DLD1 (cell line): ENCODE measurements around the gene RDH12.
"Not testable (repeated sequence)": the region's sequence is repeated elsewhere in the genome, so short reads cannot be mapped to it uniquely, and the experiment has no call there.

Experiments
- in situ Hi-C: cut with HindIII; loops from 2 replicates; pipeline ENCODE4 v1.10.0; 2017; ENCODE audit warnings: low sequenced_read_pairs

The RDH12 gene

DNA sequence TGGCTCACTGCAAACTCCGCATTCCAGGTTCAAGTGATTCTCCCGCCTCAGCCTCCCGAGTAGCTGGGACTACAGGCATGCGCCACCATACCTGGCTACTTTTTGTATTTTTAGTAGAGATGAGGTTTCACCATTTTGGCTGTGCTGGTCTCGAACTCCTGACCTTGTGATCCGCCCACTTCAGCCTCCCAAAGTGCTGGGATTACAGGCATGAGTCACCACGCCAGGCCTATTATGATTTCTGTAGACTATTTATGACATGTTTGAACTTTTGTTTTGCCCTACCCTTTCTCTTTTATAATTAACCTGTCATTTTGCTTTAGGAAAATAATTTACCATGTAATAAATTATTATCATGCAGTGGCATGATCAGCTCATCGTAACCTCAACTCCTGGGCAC, at the start of gene RDH12:
Gene RDH12, plus strand, starts transcription at position 395 of the 400 bp plus-strand sequence. CDS start 20,757 bp downstream, outside the sequence.
- in situ Hi-C loops: not testable (repeated sequence)

DNA sequence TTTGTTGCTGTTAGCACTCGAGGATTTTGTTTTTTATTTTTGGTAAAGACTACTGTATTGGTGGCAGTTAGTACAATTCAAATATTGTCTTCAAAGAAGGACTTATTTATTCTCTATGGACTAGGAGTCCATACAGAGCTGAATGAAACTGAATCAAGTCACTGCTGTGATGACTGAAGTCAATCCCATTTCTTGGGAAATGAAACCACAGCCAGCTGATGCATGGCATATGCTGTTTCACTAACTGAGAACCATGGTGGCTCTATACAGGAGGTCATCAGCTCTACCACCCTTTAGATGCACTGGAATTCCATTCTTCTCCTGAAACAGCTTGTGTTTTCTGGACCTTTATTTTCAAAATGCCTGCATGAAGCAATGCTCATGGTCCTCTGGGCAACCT, 49.5 kb upstream of the RDH12 start:
- in situ Hi-C loops: no loop called here

DNA sequence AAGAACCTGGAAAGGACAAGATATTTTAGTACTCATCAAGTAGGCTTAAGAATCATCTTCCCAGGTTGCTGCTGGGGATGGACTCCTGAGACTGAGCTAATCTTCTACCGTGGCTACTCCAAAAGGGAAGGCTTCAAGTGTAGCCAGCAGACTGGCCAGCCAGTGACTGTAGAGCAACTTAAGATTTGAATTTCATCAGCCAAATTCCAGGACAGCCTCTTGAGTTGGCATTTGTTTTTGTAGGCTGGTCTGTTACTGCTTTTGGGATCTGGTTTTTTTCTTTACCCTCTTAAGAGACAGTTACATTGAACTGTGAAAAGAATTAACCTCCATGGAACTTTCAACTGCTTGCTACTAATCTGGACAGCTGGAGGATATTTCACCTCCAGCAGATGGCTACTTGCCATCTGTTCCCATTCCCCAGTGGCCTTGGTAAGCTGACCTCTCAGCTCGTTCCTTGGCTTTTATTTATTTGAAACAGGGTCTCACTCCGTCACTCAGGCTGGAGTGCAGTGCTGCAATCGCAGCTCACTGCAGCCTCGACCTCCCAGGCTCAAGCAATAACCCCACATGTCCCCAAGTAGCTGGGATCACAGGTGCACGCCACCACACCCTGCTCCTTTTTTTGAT, 47.9 kb upstream of the RDH12 start:
- in situ Hi-C loops: no loop called here

DNA sequence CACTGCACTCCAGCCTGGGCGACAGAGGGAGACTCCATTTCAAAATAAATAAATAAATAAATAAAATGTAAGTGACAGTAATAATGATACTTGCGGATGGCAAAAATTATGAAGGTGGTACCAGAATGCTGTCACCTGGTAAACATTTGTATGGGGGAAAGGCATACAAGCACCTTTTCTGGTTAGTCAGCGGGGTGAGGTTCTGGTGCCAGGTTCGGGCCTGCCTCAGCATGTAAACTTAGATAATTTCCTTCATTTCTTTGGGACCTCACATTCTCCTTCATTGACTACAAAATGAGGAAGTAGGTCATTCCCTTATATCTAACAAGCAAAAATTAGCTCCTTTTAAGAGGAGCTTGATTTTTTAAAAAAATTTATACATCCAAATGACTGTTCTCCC, 38.1 kb upstream of the RDH12 start:
- in situ Hi-C loops: no loop called here

DNA sequence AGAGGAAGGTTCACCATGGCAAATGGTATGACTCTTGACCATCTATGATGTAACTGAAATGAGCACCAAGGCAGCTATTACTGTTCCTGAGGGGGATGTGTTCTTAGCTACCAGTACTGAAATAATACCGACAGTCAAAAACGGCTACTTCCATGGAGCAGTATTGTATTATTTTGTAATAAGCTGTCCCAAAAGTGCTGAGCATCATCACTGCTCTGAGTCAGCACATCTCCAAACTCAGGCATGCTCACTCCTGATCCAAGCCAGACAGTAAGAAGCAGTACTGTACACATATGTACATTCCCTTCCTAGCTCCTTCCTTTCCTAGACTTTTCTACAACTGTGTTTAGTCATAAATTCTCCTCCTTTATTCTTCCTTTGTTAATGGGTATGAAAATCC, 35.8 kb upstream of the RDH12 start:
- in situ Hi-C loops: no loop called here

DNA sequence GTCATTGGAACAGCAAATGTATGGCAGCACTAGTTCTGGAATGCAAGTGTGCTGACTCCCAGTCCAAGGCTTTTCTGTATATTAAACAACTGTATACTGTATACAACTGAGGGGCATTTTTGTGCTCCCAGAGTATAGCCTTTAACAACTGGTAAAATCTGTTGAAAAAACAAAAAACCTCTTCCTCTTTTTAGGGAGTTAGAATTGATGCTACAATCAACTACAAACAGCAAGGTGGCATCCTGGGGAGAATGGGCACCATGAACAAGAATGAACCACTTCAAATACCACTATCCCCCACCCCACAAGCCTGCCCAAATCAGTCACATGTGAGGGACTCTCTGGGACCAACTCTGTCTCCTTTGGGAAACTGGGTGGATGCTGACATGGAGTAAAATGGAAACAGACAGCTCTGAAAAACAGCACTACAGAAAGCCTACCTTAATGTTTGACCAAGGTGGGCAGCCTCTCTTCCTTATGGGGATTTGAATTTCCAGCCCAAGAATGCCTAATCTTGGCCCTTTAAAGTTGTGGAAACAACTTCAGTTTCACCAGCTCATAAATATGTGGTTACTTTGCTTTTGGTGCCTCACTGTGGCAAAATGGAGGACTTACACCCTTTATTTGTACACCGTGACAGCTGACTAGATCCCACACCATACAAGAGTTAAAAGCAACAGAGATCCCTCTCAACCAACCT, 34.8 kb upstream of the RDH12 start:
- in situ Hi-C loops: no loop called here

DNA sequence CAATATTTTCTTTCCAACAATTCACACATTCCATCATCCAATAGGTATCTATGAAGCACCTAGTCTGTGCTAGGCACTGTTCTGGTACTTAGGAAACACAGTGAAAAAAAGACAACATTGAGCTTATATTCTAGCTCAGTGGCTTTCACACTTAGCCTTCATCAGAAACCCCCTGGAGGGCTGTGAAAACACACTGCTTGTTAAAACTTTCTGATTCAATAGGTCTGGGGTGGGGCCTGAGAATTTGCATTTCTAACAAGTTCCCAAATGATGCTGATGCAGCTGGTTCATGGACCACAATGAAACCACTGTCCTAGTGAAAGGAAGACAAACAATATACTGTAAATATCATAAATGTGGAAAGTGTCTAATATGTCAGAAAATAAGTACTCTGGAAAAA, 33.1 kb upstream of the RDH12 start:
- in situ Hi-C loops: no loop called here

DNA sequence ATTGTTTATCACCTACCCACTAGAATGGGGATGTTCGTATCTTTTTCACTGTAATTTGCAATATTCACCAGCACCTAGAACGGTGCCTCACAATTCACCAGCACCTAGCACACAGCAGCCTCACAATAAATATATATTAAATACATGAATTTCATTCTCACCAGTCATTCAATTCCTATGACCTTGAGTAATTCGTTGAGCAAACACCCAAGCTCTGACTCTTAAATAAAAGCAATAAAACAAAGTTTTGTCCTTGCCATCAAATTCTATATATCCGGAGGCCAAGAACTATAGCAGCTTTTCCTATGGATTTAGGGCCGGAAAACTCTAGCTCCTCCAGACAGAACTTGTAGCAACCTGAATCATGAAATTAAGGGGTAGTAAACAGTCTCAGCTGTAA, 28.2 kb upstream of the RDH12 start:
- in situ Hi-C loops: no loop called here

DNA sequence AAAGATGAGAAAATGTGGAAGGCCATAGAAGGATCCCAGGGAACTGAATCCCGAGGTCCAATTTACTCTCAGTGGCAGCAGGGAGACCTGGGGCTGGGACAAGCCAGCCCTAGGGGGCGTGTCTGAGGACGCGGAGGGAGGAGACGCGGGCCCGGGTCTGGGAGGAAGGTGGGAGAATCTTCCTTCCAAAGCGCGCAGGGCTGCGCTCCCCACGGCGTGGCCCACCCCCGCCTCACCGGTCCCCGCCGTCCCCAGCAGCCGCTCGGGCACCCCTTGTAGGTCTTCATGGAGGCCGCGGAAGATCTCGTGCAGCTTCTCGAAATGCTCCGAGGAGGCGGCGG, 27.6 kb upstream of the RDH12 start:
- in situ Hi-C loops: no loop called here

DNA sequence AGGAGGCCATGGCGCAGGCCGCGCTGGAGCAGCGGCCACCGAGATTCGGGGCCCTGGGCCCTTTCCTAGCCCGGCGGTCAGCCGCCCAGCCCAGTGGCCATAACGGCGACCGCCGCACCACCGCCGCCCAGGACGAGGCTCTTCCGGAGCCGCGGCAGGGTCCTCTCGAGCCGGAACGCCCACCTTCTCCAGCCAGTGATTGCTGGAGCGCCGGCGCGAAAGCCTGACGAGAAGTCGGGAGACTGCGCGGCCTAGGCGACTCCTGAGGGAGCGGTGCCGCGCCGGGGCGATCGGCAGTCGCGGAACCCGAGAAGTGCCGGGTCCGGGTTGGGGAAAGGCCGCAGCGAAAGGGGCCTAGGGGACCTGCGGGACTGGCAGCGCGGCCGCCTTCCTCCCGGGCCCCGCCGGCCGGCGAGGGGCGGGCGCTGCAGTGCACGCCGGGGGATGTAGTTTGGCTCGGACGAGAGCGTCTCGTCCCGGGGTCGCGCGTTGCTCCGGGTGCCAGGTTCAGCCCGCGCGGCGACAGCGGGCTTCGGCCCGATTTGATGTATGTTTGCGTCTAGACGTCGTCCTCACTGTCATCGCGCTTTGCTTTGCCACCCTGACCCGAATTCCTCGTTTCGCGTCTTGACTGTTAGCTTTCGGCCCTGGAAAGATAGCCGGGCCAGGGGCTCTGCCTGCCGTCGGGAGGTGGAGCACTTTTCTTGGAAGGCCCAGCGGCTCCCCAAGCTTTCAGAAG, 27.0 kb upstream of the RDH12 start, which contains the start of gene VTI1B:
Gene VTI1B, minus strand, starts transcription at position 153 of the 739 bp plus-strand sequence. Its CDS starts 143 bp downstream, at position 10.
- in situ Hi-C loops: no loop called here

DNA sequence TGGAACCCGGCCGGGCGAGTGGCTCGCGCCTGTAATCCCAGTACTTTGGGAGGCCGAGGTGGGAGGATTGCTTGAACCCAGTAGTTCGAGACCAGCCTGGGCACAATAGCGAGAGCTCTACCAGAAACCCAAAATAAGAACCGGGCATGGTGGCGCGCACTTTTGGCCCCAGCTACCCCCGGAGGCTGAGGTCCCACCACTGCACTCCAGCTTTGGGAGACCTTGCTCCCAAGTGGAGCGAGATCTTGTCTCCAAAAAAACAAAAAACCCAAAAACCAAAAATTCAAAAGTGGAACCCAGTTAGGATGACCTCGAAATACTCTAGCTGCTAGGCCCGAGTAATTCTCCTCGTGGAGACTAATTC, 26.5 kb upstream of the RDH12 start:
- in situ Hi-C loops: no loop called here

DNA sequence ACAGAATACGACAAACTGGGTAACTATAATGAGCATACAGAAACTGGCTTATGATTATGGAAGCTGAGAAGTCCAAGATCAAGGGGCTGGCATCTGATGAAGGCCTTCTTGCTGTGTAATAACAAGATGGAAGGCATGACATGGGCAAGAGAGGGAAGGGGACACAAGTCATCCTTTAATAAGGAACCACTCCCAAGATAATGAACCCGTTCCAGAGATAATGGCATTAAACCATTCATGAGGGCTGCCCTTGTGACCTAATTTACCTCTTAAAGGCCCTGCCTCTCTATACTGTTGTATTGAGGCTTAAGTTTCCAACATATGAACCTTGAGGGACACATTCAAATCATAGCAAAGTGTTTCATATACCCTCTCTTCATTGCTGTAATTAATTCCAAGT, 22.7 kb upstream of the RDH12 start:
- in situ Hi-C loops: no loop called here

DNA sequence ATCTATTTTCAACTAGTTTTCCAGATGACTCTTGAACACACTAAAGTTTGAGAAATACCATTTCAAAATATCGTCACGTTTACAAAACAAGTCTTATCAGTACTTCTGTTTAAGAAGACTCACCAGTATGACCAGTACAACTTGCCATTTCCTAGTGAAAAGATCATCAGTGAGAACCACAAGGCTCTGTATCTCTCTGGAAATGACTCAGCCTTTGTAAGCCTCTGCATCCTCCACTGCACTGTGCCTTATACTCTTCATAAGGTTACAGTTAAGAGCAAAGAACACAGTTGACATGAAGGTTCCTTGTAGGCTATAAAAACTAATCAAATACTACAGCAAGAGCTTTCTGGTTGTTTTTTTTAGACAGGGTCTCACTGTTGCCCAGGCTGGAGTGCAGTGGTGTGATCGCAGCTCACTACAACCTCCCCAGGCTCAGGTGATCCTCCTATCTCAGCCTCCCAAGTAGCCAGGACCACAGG, 21.5 kb upstream of the RDH12 start:
- in situ Hi-C loops: no loop called here

DNA sequence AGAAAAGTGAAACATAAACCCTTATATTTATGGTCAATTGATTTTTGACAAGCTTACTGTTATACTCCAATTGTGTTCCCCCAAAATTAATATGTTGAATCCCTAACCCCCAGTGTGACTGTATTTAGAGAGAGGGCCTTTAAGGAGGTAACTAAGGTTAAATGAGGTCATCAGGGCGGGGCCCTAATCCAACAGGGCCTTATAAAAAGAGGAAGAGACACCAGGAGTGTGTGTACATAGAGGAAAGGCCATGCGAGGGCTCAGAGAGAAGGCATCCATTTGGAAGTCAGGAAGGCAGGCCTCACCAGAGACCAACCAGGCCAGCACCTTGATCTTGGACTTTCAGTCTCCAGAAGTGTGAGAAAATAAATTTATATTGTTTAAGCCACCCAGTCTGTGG, 20.7 kb upstream of the RDH12 start:
- in situ Hi-C loops: no loop called here

DNA sequence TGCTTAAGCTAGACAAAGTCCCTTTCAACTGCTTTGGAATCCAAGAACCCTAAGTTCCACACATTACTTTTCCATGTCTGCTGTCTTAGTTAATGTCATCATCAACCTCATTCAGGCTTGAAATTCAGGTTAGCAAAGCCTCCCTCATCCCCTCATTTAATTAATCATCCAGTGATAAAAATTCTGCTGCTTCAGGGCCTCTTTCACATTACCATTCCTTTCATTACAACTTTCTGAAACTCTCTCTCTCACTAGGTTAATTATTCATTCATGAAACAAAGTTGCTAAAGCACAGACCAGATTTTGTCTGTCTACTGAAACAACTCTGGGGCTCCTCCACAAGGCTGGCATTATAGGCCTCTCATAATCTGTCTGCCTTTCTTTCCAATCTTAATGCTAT, 17.8 kb upstream of the RDH12 start:
- in situ Hi-C loops: no loop called here

DNA sequence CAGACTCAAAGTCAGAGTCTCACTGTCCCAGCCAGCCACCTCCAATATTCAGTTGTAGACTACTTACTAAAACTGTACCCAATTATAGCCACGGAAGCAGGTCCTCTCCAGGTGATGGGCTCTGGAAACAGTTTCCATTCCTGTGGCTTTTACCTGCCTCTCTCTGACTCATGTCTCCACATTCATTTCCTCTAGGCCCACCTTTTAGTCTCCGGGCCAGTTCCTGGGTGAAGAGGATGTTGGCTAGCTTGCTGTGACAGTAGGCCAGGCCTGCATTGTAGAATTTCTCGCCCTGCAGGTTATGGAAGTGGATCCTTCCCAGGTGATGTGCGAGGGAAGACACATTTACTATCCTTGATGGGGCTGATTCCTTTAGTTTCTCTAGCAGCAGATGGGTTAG, 11.7 kb upstream of the RDH12 start:
- in situ Hi-C loops: no loop called here

DNA sequence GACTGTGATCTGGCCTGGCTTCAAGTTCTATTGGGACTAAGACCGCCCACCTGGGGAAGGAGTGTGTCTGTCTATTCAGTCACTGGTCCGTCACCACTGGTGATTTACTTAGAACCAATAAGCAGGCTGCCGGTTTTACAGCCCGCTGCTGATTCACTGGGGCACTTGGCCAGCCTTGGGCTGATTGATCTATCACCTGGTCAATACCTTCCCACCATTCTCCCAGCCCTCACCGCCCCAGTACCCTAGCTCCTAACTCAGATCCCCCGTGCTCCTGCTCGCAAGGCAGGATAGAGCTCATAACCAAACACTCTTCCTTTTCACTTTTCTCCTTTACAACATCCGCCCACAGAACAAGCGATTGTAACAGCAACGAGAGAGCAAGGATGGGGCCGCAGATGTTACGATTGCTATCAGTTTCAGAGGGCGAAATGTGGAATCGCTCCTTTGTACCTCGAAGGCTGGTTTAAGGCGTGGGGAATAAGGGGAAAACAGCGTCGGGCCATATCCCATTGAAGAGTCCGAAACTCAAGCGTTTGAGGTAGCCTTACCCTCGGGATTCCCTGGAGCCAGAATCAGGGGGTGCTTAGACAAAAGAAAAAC, 6.8 kb upstream of the RDH12 start:
- in situ Hi-C loops: no loop called here

DNA sequence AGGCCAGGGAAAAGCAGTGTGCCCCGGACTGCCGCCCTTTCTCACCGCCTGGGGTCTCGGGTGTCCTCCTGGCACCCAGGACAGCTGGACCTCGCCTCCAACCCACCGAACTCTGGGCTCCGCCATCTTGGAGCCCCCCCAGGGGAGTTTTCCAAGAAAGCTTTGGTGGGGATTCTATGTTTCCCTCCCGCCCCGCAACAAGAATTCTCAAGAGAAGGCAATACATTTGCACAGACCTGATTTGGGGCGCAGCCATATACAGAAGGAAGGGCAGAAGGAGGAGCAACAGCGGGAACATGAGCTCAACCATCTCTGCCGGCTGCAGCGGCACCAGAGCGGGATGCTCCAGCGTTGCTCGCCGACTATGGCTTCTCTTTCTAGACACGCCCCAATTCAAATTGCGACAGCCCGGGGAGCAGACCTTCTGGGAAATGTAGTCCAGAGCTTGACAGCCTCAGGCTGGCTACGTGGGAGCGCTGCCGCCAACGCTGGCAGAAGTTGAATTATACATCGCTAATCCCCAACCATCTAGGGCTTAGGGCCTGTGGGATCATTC, 6.2 kb upstream of the RDH12 start, which contains the start of gene RDH11:
Gene RDH11, minus strand, starts transcription at position 371 of the 556 bp plus-strand sequence. Its CDS starts 61 bp downstream, at position 310.
- in situ Hi-C loops: no loop called here

DNA sequence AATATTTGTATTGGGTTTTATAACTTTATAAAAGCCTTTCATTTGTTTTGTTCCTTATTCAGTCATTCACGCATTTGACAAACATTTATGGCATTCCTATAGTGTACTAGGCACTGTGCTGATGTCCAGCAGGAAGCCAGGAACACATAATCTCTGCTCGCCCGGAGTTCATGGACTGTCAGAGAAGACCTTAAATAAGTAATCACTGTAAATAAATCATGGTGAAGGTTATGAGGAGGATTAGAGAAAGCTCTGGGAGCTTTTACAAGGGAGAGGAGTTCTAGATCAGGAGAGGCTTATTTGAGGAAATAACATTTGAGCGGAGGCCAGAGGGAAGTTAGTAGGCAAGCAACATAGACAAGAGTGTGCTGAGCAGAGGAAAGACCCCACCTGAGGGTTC, 4.7 kb upstream of the RDH12 start:
- in situ Hi-C loops: no loop called here

DNA sequence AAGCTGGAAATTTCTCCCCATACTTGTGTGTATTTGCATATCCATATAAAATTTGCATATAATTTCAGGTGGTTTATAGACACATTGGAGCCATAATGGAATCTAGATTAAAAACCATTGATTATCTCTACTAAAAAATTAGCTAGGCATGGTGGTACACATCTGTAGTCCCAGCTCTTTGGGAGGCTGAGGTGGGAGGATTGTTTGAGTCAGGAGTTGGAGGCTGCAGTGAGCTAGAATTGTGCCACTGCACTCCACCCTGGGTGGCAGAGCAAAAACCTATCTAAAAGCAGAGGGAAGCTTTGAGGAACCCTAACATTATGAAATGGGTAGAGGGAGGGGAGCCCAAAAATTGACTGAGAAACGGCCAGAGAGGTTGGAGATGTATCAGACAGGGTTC, 3.5 kb upstream of the RDH12 start:
- in situ Hi-C loops: no loop called here

DNA sequence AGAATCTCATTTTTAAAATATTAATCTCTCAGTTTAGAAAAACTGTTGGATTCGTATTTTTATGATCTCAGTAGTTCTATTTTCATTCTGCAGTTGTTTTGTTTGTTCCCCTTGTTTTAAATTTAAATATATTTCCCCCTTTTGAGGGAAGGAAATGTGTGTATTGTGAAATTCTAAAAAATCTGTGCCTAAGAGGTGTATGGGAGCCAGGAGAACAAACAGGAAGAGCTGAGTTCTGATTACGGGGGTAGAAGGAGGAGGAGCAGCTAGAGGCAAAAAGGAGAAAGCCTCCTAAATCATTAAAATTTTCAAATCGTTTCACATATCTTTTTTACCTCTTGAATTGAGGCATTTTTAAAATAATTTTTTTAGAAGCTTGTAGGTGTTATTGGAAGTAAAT, 2.3 kb downstream of the RDH12 start:
- in situ Hi-C loops: no loop called here
